A673 (cell line): ENCODE results near the gene ANKRD29. TPM values are rescaled to one million over a fixed set of nuclear protein-coding genes. Genes with fewer than 3 reads are reported as not detected.
A peak's percentile ranks its signal among the peaks of the same experiment; 100 is the strongest.

Experiments used
- BruUV-seq: library from RNA; stranded (reverse); fragments of 400-500 nt; replicated peaks from 2 replicates; lab custom pipeline; 2021; lab: Mats Ljungman, UMichigan
- CTCF ChIA-PET: fragments of 300-600 bp; sonication (Branson Sonifier 250); formaldehyde crosslinking; loops from one replicate; lab custom pipeline; 2022; ENCODE audit warnings: antibody characterized with exemption; lab: Charles Lee
- POLR2A ChIA-PET: fragments of 300-600 bp; sonication (Branson Sonifier 250); formaldehyde crosslinking; loops from one replicate; lab custom pipeline; 2022; ENCODE audit warnings: antibody characterized with exemption; ENCODE audit not compliant: low non-redundant PET; lab: Charles Lee
- DNase-seq: peaks from one replicate; pipeline ENCODE4 v3.0.0-alpha.2; 2015; ENCODE audit warnings: low spot score
- H3K27ac ChIP-seq: fragments of 200-600 bp; sonication (generic); 2 replicates; pipeline ENCODE4 v1.5.1; 2016; ENCODE audit warnings: mixed run types, low read depth, mild to moderate bottlenecking, mixed read lengths, antibody characterized with exemption, low read length; ENCODE audit not compliant: poor library complexity, severe bottlenecking
- H3K27me3 ChIP-seq: fragments of 200-600 bp; sonication (generic); replicated peaks from 2 replicates; pipeline ENCODE4 v1.6.1; 2017; ENCODE audit warnings: mixed run types, low read depth, mild to moderate bottlenecking, mixed read lengths, antibody characterized with exemption, low read length; ENCODE audit not compliant: insufficient read depth, poor library complexity
- H3K36me3 ChIP-seq: fragments of 200-600 bp; sonication (generic); 2 replicates; pipeline ENCODE4 v1.6.1; 2016; ENCODE audit warnings: mixed run types, mild to moderate bottlenecking, mixed read lengths, antibody characterized with exemption, low read length; ENCODE audit not compliant: insufficient read depth, poor library complexity, severe bottlenecking
- H3K4me1 ChIP-seq: fragments of 200-600 bp; sonication (generic); 2 replicates; pipeline ENCODE4 v1.6.1; 2017; ENCODE audit warnings: mixed run types, mild to moderate bottlenecking, mixed read lengths, antibody characterized with exemption, low read length; ENCODE audit not compliant: insufficient read depth, poor library complexity, severe bottlenecking
- H3K4me3 ChIP-seq: fragments of 200-600 bp; sonication (generic); 2 replicates; pipeline ENCODE4 v1.5.1; 2016; ENCODE audit warnings: low read depth, mixed run types, mild to moderate bottlenecking, mixed read lengths, low read length; ENCODE audit not compliant: poor library complexity, severe bottlenecking
- H3K9me3 ChIP-seq: fragments of 200-600 bp; sonication (generic); 2 replicates; pipeline ENCODE4 v1.6.1; 2016; ENCODE audit warnings: mixed run types, low read depth, mild to moderate bottlenecking, mixed read lengths, antibody characterized with exemption, low read length; ENCODE audit not compliant: poor library complexity, severe bottlenecking
- CTCF ChIP-seq: fragments of 300-800, 200-600 bp; sonication (generic); conservative IDR thresholded peaks from 2 replicates; pipeline ENCODE4 v1.5.1; 2017; ENCODE audit warnings: low read depth, mild to moderate bottlenecking, antibody characterized with exemption, low read length, moderate library complexity, mixed read lengths
- EZH2 ChIP-seq: fragments of 200-600 bp; sonication (generic); IDR thresholded peaks from 2 replicates; pipeline ENCODE4 v1.6.1; 2017; ENCODE audit warnings: borderline replicate concordance, low read depth, mild to moderate bottlenecking, mixed read lengths, antibody characterized with exemption, low read length; ENCODE audit not compliant: poor library complexity, severe bottlenecking
- intact Hi-C: fragments of 100-400 bp; cut with micrococcal nuclease; formaldehyde crosslinking; loops from one replicate; pipeline ENCODE4 v1.10.0; 2022; ENCODE audit not compliant: unreplicated experiment
- total RNA-seq: library from RNA; stranded (reverse); gene quantifications from 2 replicates; pipeline ENCODE4 v1.2.3, GENCODE V29; 2021

Gene ANKRD29
- total RNA-seq, 1 experiment from 2014 or later, result 2.6 TPM

DNA sequence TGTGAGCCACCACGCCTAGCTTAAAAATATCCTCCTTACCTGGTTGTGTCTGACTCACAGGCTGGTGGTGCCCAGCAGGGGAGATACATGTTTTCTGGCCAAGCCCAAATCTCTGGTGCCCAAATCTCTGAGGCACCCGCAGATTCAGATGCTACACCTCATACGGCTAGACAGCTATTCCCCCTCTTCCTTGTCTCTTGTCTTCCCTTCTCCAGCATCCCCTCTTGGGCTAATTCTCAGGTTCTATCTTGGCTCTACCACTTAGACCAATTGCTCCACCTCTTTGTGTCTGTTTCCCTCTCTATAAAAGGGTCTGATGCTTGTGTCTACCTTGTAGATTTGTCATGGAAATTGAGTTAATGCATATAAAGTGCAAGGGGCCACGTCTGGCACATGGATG, 39.9 kb upstream of the ANKRD29 start:
- H3K9me3 ChIP-seq, result no peaks in the 10 kb centered on the region
- H3K4me1 ChIP-seq, result no peaks in the 10 kb centered on the region
- POLR2A ChIA-PET, result no interaction called here
- no peak for DNase-seq
- no TSS peak for BruUV-seq
- no peaks in the 10 kb centered on the region for H3K36me3 ChIP-seq
- intact Hi-C loops, result loop anchor here (1.0 to 5.0 kb wide), 4 partner anchors 80 to 205 kb away; no protein-coding TSS in a partner anchor
- CTCF ChIA-PET, result interaction anchor here (0.5 to 1.9 kb wide), 9 partner anchors 17 to 1780 kb away, joined by 3 to 31 read pairs (median 5); no protein-coding TSS in a partner anchor
- TF ChIP-seq CTCF (no peak), EZH2 (no peak)
- H3K4me3 ChIP-seq, result no peak overlapping the region
- no peaks in the 10 kb centered on the region for H3K27me3 ChIP-seq
- no peak overlapping the region for H3K27ac ChIP-seq

DNA sequence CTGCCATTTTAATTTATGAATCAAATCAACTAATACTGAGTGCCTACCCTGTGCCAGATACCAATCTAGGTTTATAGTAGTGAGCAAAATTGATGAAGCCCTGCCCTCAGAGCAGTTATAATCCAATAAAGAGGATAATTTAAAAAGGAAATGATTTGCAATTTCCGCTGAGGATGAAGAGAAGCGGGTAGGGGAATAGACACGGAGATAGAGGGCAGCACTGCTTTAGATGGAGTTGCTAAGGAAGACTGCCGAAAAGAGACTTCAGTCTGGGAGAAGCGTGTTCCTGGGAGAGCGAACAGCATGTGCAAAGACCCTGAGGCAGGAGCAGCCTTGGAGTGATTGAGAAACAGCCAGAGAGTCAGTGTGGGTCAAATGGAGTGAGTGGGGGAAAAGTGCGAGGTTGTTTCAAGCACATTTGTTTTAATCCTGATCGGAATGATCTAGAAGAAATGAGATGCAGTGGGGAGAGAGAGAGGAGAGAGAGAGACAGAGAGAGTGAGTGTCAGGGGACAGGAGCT, 38.9 kb upstream of the ANKRD29 start:
- no TSS peak for BruUV-seq
- TF ChIP-seq EZH2 (no peak), CTCF (0 out of 2 replicates have a peak, but pooled peaks have one; percentile 46)
- Histone ChIP-seq H3K4me3 (no peak overlapping the region), H3K27ac (no peak overlapping the region), H3K36me3 (no peaks in the 10 kb centered on the region), H3K4me1 (no peaks in the 10 kb centered on the region), H3K9me3 (no peaks in the 10 kb centered on the region), H3K27me3 (no peaks in the 10 kb centered on the region)
- DNase-seq, result peak; percentile 70
- ChIA-PET CTCF (interaction anchor here (1.9 kb wide), 1 partner anchor 79 kb away, joined by 31 read pairs; no protein-coding TSS in a partner anchor), POLR2A (no interaction called here)
- intact Hi-C loops, result loop anchor here (5.0 kb wide), 2 partner anchors 111 to 204 kb away; no protein-coding TSS in a partner anchor

- no TSS peak for BruUV-seq
- Histone ChIP-seq H3K27me3 (no peaks in the 10 kb centered on the region), H3K9me3 (no peaks in the 10 kb centered on the region), H3K4me3 (no peak overlapping the region), H3K4me1 (no peaks in the 10 kb centered on the region), H3K27ac (no peak overlapping the region), H3K36me3 (no peaks in the 10 kb centered on the region)
- TF ChIP-seq CTCF (no peak), EZH2 (no peak)
- ChIA-PET POLR2A (no interaction called here), CTCF (no interaction called here)
- DNase-seq, result no peak
- intact Hi-C loops, result loop anchor here (5.0 kb wide), 2 partner anchors 111 to 204 kb away; no protein-coding TSS in a partner anchor
These were observed 38.3 kb upstream of the ANKRD29 start for GRCh38 chr18:23701017-23701416.
